ENCODE results near the gene GDF10.

DNA sequence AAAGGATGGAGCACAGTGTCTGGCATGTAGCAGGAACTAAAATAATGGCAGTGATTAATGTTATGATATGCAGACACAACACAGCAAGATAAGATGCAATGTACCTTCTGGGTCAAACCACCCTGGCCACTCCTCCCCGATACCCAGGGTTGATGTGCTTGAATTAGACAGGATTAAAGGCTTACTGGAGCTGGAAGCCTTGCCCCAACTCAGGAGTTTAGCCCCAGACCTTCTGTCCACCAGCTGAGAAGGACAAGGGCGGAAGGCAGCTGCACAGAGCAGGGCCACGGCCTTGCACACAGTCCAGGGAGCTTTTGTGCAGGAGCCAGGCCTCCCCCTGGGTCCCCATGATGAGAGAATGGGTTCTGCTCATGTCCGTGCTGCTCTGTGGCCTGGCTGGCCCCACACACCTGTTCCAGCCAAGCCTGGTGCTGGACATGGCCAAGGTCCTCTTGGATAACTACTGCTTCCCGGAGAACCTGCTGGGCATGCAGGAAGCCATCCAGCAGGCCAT lies 48.2 kb downstream of the GDF10 start, which contains the start of gene RBP3:
- TF ChIP-seq CTCF (conservative IDR thresholded peaks at IDR 0.05; ENCODE audit: low read length) (no peak), EZH2phosphoT487 (IDR thresholded peaks at IDR 0.05; ENCODE audit: borderline replicate concordance) (no peak)
